ENCODE data around the gene PRM1.

PRM1 gene

DNA sequence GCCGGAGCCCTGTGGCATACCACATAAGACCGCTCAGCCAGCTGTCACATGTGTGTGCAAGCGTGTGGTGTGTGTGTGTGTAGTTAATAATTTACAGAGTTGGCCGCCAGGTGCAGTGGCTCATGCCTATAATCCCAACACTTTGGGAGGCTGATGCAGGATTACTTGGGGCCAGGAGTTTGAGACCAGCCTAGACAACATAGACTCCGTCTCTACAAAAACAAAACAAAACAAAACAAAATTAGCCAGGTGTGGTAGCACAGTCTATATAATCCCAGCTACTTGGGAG, 45.5 kb downstream of the PRM1 start:
- FAIRE-seq = no peak
- TF ChIP-seq, protein P1, sequence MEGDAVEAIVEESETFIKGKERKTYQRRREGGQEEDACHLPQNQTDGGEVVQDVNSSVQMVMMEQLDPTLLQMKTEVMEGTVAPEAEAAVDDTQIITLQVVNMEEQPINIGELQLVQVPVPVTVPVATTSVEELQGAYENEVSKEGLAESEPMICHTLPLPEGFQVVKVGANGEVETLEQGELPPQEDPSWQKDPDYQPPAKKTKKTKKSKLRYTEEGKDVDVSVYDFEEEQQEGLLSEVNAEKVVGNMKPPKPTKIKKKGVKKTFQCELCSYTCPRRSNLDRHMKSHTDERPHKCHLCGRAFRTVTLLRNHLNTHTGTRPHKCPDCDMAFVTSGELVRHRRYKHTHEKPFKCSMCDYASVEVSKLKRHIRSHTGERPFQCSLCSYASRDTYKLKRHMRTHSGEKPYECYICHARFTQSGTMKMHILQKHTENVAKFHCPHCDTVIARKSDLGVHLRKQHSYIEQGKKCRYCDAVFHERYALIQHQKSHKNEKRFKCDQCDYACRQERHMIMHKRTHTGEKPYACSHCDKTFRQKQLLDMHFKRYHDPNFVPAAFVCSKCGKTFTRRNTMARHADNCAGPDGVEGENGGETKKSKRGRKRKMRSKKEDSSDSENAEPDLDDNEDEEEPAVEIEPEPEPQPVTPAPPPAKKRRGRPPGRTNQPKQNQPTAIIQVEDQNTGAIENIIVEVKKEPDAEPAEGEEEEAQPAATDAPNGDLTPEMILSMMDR (IDR thresholded peaks at IDR 0.05; ENCODE audit: insufficient read depth, missing control alignments) = no peak
- no peak for DNase-seq (ENCODE audit: insufficient read length, low spot score)

DNA sequence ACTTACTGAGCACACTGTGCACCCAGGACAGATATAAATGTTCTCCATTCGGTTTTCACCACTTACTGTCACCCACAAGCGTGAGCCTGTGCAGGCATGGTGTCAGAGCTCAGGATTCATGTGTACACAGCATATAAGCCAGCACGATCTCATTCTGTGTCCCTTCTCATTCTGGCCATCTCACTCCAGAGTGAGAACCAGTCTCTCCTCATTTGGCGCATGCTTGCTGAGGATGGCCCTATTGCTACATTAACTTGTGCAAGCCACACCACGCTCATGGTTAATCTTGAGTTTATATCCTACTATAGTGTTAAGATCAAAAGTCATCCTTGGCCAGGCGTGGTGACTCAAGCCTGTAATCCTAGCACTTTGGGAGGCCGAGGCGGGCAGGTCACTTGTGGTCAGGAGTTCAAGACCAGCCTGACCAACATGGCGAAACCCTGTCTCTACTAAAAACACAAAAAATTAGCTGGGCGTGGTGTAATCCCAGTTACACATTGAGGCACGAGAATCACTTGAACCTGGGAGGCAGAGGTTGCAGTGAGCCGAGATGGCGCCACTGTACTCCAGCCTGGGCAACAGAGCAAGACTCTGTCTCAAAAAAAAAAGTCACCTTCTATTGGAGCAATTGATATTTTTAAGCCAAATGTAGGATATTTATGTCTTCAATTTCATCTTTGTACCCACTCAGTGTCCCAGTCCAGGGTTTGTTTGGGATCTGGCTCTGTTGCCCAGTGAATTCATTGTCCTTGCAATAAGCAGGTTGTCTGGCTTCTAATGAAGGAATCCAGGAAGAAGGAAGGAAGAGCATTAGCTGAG, 46.0 kb downstream of the PRM1 start:
- DNase-seq (ENCODE audit: insufficient read length, low spot score) (no peak), FAIRE-seq (no peak)

GRCh38 chr16:11233727-11234376, 47.3 kb downstream of the PRM1 start:
- DNase-seq (ENCODE audit: insufficient read length, low spot score) (no peak), FAIRE-seq (no peak)
- TF ChIP-seq, protein P1 (IDR thresholded peaks at IDR 0.05; ENCODE audit: insufficient read depth, missing control alignments) = no peak

More for the DNA sequence above, 46.0 kb downstream of the PRM1 start:
- TF ChIP-seq, protein P1 (IDR thresholded peaks at IDR 0.05; ENCODE audit: insufficient read depth, missing control alignments) = no peak

DNA sequence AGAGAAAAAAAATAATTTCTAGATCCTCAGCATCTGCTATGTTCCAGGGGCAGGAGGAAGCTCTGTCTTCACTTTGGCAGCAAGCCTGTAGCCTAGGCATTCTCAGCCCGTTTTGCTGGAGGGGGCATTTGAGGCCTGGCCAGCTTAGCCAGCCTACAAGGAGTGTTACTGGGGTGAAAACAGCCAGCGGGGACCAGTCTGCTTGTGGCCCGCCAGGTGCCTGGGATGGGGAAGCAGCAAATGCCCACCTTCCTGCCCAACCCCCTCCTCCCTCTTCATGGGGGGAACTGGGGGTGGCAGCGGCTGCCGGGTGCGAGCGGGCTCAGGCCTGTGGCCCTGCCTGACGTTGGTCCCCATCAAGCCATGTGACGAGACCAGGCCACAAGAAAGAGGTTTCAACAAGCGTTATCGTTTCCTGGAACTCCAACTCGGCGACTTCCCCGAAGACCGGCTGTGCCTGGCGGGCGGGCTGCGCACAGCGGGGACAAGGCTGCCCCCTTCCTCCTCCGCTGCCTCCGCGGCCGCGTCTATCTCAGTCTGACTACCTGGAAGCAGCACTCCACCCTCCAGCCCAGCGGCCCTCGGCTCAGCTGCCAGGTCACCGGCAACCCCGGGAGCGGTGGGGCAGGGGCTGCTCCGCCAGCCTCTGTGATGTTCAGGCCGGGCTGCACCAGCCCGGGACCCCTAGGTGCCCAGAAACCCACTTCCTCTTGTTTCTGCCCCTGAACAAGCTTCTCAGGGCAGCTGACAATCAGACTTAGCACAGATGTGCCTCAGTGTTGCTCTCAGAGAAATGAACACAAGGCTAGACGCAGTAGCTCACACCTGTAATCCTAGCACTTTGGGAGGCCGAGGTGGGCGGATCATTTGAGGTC, 48.0 kb downstream of the PRM1 start:
- FAIRE-seq (no peak), DNase-seq (ENCODE audit: insufficient read length, low spot score) (no peak)
- TF ChIP-seq, protein P1 (IDR thresholded peaks at IDR 0.05; ENCODE audit: insufficient read depth, missing control alignments) = no peak

GRCh38 chr16:11232302-11232851, 48.8 kb downstream of the PRM1 start:
- DNase-seq (ENCODE audit: insufficient read length, low spot score) (no peak), FAIRE-seq (no peak)
- TF ChIP-seq, protein P1 (IDR thresholded peaks at IDR 0.05; ENCODE audit: insufficient read depth, missing control alignments) = no peak

DNA sequence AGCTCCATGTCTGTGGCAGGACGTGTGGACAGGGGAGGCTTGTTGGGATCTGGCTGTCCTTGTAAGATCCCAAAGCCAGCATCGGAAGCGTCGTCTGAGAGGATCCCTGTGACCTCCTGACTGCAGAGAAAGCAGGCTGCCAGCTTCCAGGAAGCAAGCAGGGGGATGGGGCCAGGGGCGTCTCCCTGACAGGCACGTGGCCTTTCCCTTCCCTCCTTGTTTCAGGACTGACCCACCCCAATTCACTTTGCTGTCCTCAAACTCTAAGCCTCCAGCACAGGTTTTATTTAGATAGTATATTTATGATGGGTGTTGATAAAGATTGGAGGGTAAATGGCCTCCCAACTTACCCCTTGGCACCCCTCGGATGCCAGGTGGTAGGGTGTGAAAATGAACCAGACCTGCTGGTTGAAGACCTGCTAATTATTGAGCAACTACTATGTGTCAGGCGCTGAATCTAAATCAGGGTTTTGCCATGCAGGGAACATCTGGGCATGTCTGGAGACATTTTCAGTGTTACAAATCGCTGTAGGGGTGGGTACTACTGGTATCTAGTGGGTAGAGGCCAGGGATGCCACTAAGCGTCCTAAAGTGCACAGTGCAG, 49.7 kb downstream of the PRM1 start:
- no peak for FAIRE-seq
- DNase-seq (ENCODE audit: insufficient read length, low spot score) = no peak
- TF ChIP-seq, protein P1 (IDR thresholded peaks at IDR 0.05; ENCODE audit: insufficient read depth, missing control alignments) = no peak

All from D721Med (cell line).